Measurements from ENCODE around the gene PAX8.
A peak's percentile ranks its signal among the peaks of the same experiment; 100 is the strongest.

PAX8 gene

DNA sequence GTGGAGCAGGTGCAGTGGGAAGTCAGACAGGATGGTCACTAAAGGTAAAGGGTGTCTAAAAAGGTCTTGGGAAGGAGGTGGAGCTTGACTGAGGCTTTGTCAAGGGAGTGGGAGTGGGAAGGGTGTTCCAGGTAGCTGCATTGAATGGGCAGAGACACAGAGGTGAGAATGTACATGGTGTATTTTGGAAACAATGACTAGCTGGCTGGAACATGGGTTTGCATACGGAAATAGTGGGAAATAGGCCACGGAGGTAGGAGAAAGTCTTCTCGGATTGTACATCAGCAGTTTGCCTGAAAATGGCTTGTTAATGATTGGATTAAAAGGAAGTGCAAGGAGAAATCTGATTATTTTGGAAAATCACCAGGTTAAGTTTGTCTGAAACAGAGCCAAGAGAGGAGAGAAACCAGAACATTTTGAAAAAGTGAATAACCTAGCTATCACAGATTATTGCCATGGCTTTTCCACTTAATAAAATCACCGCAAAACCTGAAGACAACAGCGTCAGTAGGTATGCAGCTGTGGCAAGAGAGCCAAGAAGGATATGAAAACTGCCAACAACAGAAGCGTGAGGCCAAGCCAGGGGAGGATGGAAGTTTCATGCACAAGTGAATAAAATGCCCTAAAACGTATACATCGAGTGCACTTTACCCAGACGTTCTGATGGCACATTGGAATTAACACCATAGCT, 13.9 kb downstream of the PAX8 start:
- no peak for ATAC-seq
- DNase-seq = no peak

GRCh38 chr2:113263546-113263945, 15.2 kb downstream of the PAX8 start:
- DNase-seq (no peak), ATAC-seq (no peak)

- ATAC-seq (no peak), DNase-seq (no peak)
Measured at GRCh38 chr2:113260991-113261390, 17.7 kb downstream of the PAX8 start.

DNA sequence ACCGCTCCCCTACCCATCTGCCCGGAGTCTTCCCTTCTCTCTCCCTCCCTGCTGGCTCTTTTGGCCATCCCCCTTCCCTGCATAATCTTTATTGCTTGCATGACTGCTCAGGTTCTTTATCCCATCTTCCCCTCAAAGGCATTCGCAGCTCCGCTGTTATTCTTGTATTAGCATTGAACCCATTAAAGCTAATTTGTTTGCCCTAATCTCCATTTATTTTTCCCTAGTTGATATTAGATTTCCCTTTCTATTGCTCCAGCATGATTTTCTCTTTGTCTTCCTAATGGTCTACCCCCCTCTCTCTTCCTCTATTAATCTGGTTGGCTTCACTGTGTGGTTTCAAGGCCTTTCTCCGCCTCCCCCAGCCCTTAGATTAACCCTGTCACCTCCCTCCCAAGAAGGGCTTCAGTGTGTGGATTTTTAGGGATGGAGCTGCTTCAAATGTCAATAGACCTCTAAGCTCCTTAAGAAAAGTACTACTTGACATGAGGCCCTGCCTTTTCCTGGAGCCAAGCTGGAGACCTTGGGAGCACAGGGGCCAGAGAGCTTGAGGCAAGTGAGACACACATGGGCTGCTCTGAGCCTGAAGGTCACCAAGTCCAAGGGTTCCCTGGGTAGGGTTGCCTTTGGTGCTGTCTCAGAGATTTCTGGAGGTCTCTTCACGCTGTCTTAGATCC, 20.1 kb downstream of the PAX8 start:
- no peak for DNase-seq
- ATAC-seq = no peak

GRCh38 chr2:113257516-113258264, 21.0 kb downstream of the PAX8 start:
- DNase-seq = no peak

GRCh38 chr2:113255140-113256070, 23.3 kb downstream of the PAX8 start:
- ATAC-seq (peak; percentile 45), DNase-seq (no peak)

More at GRCh38 chr2:113257516-113258264, 21.0 kb downstream of the PAX8 start:
- ATAC-seq = no peak

DNA sequence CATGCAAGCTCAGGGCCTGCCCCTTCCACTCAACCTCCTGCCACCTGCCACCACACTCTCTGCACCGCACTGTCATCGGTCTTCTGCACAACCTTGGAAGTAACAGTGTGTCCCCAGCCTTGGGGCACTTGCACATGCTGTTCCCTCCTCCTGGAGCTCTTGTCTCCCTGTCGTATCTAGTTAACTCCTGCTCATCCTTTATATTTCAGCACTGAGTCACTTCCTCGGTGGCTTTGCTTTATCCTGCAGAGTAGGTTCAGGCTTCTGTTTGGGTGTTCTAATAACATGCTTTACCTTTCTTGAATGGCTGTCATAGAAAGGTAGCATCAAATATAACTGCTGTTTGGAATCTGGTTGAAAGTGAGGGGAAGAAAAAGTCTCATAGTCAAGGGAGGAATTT, 25.3 kb downstream of the PAX8 start:
- no peak for ATAC-seq
- no peak for DNase-seq

DNA sequence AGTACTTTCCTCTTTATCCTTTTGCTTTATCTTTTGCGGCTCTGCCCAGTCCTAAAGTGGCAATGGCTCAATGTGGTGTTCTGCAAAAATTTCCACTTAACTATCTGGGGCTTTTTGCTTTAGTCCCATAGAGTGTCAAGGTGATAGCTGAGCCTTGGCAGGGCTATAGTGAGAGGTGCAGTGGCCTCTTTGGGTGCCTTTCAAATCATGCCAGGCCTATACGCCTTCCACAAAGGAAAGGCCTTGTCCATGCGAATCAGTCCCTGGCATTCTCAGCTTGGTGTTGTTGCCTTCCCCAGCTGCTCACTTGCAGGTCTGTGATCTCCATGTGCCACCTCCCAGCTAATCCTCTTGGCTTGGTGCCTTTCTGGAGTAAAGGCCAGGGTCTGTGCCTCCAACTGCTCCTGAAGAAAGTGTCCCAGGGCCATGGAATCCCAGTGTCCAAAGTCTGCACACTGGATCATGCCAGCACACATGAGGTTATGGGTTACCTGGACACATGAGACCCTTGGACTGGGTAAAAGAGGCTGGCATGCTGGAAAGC, 26.6 kb downstream of the PAX8 start:
- DNase-seq = no peak
- no peak for ATAC-seq

DNA sequence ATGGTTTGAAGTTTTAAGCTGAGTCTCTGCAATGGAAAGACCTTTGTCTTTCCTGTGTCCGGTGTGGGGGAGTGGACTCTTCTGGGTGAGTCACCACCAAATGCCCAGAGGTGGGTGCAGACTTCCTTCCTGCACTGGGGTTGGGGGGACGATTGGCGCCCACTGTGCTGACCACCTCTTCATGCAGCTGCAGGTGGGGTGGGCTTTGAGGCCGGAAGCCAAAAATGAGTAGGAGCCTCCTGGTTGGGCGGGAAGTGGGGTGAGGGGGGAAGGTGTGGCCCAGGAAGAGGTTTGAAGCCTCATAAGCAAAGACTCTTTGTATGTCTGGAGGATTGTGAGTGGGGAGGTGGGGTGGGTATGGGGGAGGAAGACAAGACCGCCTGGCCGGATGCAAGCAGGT, 27.6 kb downstream of the PAX8 start:
- DNase-seq (peak; percentile 33), ATAC-seq (peak; percentile 20)

DNA sequence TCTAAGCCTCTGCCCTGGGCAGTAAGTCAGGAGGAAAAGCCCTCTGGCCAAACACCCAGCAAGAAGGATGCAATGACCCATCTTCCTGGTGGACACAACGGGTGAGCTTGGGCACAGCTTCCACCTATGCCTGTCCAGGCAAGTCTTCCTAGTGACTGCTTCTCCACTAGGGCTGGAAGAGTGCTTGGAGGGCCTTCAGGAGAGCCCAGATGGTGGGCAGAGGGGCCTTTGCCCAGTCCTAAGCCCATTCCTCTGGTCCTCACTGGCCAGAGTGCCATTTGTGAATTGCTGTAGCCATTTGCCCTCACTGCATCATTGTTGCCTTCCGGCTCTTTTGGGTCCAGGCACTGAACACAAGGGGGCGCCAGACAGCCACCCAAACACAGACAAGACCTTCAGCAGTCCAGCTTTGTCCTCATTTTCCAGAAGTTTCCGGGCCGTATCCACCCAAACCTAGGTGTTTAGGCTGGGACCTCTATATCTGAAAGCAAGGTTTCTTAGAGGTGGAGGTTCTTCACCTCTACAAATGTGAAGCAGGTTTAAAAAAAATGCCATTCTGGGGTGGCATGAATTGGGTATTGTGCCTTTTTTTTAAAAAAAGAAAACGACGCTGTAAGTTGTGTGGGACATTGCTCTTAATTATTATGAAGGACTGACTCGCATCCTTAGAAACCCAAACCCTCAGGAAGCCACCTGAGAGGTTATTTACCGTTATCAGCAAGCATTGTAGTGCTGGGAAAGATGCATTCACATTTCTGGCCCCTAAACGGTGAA, 29.5 kb downstream of the PAX8 start:
- peak; percentile 81 for DNase-seq
- peak; percentile 44 for ATAC-seq

- ATAC-seq (no peak), DNase-seq (no peak)
Measured at GRCh38 chr2:113246606-113247005, 32.1 kb downstream of the PAX8 start.

DNA sequence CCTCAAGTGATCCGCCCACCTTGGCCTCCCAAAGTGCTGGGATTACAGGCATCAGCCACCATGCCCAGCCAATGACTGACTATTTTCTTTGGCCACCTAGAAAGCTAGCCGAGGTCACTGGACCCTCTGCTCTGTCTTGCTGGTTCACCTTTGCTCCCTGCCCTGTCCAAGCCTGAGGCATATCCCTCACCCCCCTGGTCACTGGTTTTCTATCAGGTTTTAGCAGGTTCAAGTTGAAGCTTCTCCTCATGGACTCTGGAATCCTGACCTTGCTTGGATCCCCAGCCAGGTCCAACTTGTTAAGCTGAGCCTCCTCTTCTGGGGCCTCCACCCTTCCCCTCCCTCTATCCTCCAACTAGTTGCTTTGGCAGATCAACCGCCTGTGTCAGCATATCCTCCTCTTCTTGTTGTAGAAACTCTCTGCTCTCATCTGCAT, 33.4 kb downstream of the PAX8 start:
- no peak for ATAC-seq
- DNase-seq = no peak

DNA sequence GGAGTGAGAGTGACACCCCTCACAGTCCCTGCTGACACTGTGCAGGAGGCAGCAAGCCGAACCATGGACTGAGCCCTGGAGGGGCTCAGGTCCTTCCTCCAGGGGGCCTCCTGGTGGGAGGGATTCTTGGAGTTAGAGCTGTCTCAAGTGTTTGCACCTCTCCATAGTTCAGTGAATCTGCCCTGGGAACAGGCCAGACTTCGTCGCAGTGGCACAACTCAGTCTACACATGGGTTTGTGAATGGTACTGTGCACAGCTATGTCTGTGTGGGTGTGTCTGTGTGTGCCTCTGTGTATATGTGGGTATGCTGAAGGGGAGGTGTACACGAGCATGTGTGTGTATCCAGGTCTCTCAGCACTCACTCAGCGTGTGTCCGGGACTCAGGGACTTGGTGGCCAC, 36.4 kb downstream of the PAX8 start:
- no peak for ATAC-seq
- no peak for DNase-seq

GRCh38 chr2:113240915-113241911, 37.5 kb downstream of the PAX8 start:
- ATAC-seq (peak; percentile 99), DNase-seq (peak; percentile 75)

DNA sequence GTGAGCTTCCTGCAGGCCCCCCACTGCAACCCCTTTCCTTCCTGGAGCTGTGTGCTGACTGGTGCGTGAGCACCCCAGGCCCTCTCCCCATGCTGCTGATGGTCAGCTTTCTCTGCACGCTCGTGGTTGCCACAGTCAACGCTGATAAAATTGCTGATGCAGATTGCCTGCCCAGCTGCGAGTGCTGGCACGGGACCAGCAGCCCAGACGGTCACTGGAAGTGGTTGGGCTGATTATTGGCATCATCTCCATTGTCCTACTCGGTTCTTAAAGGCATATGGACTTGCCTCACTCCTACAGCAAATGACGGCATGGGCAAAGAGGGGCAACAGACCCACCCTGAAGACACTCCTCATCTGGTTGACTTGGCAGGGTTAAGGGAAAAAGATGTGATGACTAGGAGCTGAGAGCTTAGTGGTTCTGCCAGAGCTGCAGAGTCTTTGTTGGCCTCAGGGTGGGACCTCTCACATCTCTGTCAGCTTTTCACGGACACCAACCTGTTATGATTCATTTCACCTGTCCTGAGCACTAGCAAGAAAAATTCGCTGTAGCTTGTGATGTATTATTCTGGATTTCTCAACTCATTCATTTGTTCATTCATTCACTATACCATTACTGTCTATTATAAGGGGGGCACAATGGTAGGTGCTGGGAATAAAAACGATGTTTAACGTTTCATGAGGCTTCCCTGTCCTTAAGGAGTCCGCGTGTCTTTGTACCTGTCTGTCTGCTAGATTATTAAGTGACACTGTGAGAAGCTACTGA, 38.4 kb downstream of the PAX8 start:
- ATAC-seq (peak; percentile 34), DNase-seq (no peak)

GRCh38 chr2:113238871-113239839, 39.6 kb downstream of the PAX8 start:
- no peak for ATAC-seq
- no peak for DNase-seq

DNA sequence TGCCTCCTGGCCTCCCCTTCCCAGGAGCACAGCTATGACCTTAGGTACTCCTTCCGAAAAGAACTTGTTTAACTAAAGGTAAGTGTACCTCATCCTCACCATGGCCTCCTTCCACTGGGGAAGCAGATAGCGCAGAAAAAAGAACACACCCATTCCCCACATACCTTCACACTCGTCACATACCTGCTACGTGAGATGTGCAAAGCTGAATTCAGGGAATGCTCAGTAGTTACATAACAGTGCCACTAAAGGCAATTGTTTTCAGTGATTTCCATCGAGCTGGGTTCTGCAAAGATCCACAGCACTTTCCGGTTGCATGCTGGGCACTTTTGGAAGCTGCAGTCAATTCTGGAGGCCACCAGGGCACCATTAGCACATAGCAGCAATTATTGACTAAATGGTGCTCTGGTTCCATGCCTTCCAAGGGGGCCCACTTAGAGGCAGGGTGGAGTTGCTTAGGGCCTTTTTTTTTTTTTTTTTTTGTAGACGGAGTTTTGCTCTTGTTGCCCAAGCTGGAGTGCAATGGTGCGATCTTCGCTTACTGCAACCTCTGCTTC, 41.0 kb downstream of the PAX8 start:
- DNase-seq = no peak

More for the DNA sequence above, 41.0 kb downstream of the PAX8 start:
- no peak for ATAC-seq

Data from stimulated activated naive CD8-positive, alpha-beta T cell treated with anti-CD3 and anti-CD28 coated beads, Interleukin-15, Interleukin-2, amounts not matched to agents 100 U/mL and 50 U/mL, for 24 hours (primary cell).